Gastroesophageal sphincter (tissue), 4 donors: ENCODE data around the gene KCNMA1. TPM values are rescaled to one million over a fixed set of nuclear protein-coding genes. Genes with fewer than 3 reads are reported as not detected.
A peak's percentile ranks its signal among the peaks of the same experiment; 100 is the strongest.

Source experiments
- ATAC-seq: fragments of 150-250 bp; one replicate; pipeline ENCODE4 v1.9.1; 2016; ENCODE audit warnings: mild to moderate bottlenecking, moderate library complexity
- H3K27ac ChIP-seq, 4 donors: fragments of 200-600 bp; sonication (generic) in 3 of 4; 1 replicate in 3 of 4; 2 replicates in 1 of 4; pipeline ENCODE4 v1.5.1; 2016 to 2019
- H3K27me3 ChIP-seq: fragments of 200-600 bp; sonication (generic); one replicate; pipeline ENCODE4 v1.5.1; 2019
- H3K36me3 ChIP-seq, 2 donors: fragments of 200-600 bp; sonication (generic); one replicate each; pipeline ENCODE4 v1.5.1; 2019; ENCODE audit warnings: control low read depth in 1 of 2
- H3K4me1 ChIP-seq, 3 donors: fragments of 200-600 bp; sonication (generic); 1 replicate in 2 of 3; 2 replicates in 1 of 3; pipeline ENCODE4 v1.5.1; 2016 to 2019; ENCODE audit warnings: control low read depth in 2 of 3
- H3K4me3 ChIP-seq, 2 donors: fragments of 200-600 bp; sonication (generic); one replicate each; pipeline ENCODE4 v1.5.1; 2019; ENCODE audit warnings: mild to moderate bottlenecking in 1 of 2, moderate library complexity in 1 of 2
- H3K9me3 ChIP-seq, 3 donors: fragments of 200-600 bp; sonication (generic); one replicate each; pipeline ENCODE4 v1.5.1; 2017 to 2019; ENCODE audit warnings: control low read depth in 2 of 3
- EP300 ChIP-seq: sonication (generic); formaldehyde crosslinking; IDR thresholded peaks from one replicate; pipeline ENCODE4 v1.6.1; 2017; ENCODE audit warnings: antibody characterized with exemption, mild to moderate bottlenecking
- POLR2A ChIP-seq, 2 donors: fragments of 450-650 bp; IDR thresholded peaks; one replicate each; pipeline ENCODE4 v1.6.1; 2017; ENCODE audit warnings: antibody characterized with exemption in 2 of 2, mild to moderate bottlenecking in 2 of 2, moderate library complexity in 1 of 2
- POLR2AphosphoS5 ChIP-seq: sonication (generic); formaldehyde crosslinking; IDR thresholded peaks from one replicate; pipeline ENCODE4 v1.6.1; 2017; ENCODE audit warnings: antibody characterized with exemption
- WGBS, 2 donors: methylation state at CpG; one replicate each; pipeline ENCODE4 v1.1.5; 2018; ENCODE audit warnings: low coverage in 1 of 2; 5-methylcytosine and 5-hydroxymethylcytosine counted together
- total RNA-seq, 4 donors: library from RNA; depleted of rRNA; stranded (reverse); fragments of >200 nt; gene quantifications; one replicate each; pipeline ENCODE4 v1.1.0, GENCODE V29; 2016
- TF ChIP-seq, protein P1 (sequence below), 4 experiments: fragments of 200-600 bp in 2 of 4; fragments of 450-650 bp in 2 of 4; sonication (generic) in 1 of 4; IDR thresholded peaks; one replicate each; pipeline ENCODE4 v1.5.1; 2017 to 2019; ENCODE audit warnings: antibody characterized with exemption in 4 of 4, mild to moderate bottlenecking in 2 of 4, moderate library complexity in 2 of 4

KCNMA1 gene
- total RNA-seq, 4 donors from 2014 or later, result 168 to 389 (median 323) TPM

DNA sequence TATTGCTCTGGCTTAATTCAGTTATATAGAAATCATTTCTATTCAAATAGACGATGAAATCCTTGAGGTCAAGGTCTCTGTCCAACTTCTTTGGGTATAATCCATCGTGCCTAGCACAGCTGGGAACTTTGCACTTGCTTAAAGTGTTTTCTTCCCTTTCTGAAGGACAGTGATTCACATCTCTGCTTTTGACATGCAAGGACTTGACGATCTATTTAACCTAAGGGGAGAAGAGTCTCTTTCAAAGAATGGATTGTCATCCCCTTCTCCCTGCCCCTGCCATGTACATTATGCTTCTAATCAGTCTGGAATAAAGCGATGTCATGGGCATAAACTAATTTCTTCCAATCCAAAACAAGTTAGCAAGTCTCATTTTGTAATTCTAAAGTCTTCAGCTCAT is 488.6 kb downstream of the KCNMA1 start:
- Histone ChIP-seq H3K36me3 (no peaks in the 10 kb centered on the region), H3K4me3 (no peak overlapping the region), H3K27me3 (no peaks in the 10 kb centered on the region), H3K9me3 (no peaks in the 10 kb centered on the region), H3K4me1 (peaks cover 0 to 16% (median 0%) of the 10 kb centered on the region in 3 donors), H3K27ac (no peak overlapping the region)
- ATAC-seq, result no peak
- TF ChIP-seq POLR2A (IDR thresholded peaks at IDR 0.05) (no peak), EP300 (no peak), POLR2AphosphoS5 (no peak)
- TF ChIP-seq, protein P1, sequence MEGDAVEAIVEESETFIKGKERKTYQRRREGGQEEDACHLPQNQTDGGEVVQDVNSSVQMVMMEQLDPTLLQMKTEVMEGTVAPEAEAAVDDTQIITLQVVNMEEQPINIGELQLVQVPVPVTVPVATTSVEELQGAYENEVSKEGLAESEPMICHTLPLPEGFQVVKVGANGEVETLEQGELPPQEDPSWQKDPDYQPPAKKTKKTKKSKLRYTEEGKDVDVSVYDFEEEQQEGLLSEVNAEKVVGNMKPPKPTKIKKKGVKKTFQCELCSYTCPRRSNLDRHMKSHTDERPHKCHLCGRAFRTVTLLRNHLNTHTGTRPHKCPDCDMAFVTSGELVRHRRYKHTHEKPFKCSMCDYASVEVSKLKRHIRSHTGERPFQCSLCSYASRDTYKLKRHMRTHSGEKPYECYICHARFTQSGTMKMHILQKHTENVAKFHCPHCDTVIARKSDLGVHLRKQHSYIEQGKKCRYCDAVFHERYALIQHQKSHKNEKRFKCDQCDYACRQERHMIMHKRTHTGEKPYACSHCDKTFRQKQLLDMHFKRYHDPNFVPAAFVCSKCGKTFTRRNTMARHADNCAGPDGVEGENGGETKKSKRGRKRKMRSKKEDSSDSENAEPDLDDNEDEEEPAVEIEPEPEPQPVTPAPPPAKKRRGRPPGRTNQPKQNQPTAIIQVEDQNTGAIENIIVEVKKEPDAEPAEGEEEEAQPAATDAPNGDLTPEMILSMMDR (IDR thresholded peaks at IDR 0.05), result no peak
- 83 to 86% methylated on average over 4 of the region's 4 CpGs for WGBS, 2 donors

DNA sequence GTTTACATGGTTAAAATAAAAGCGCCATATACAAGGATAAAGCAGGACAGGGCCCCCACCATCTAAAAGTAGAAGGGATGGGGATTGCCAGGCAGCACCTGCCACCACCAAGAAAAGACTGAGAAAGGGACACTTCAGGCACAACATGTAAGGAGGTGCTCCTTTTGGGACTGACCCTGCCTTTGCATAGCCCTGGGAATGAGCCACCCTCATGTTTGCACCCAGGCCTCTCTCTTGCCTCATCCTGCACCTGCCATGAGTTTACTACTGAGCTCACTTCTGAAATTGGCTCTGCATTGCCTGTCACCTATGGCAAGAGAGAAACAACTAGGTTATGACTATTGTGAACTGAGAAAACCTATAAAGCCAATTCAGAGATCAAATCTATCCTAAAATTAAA is 489.7 kb downstream of the KCNMA1 start:
- Histone ChIP-seq H3K27me3 (no peaks in the 10 kb centered on the region), H3K36me3 (no peaks in the 10 kb centered on the region), H3K9me3 (no peaks in the 10 kb centered on the region), H3K4me3 (no peak overlapping the region), H3K4me1 (peaks cover 0 to 16% (median 0%) of the 10 kb centered on the region in 3 donors), H3K27ac (peak overlapping the region in 1 of 4 donors; percentile 41)
- TF ChIP-seq POLR2A (IDR thresholded peaks at IDR 0.05), result no peak
- TF ChIP-seq EP300, result no peak
- WGBS, 2 donors, result 100% methylated on average over 1 of the region's 1 CpG
- ATAC-seq, result no peak

DNA sequence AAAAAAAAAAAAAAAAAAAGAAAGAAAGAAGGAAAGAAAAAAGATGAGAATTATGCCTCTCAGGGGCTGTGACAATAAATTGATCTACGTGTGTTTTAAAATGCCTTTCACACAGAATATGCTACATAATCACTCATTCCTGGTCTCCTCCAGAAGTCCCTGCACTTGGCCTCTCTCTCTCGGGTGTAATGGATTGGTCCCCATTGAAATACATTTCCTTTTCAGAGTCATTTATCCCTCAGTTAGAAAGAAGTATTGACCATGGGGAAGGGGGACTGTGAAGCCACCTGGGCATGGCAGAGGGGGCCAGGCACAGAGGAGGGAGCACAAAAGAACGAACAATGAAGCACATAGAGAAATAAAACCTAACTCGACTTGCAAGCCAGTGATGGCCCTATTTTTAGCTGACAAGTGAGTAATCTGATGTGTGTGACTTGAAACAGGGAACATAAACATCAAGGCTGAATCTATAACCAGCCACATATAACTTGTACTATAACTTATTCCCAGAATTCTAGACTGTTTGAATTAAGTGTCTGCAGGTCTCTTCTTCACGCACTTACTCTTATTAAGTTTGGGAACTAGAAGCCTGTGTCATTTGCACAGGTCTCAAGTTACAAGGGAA is 490.8 kb downstream of the KCNMA1 start:
- WGBS, 2 donors, result 35 to 49% methylated on average over 3 to 5 of the region's 5 CpGs
- no peaks in the 10 kb centered on the region for H3K36me3 ChIP-seq
- no peaks in the 10 kb centered on the region for H3K27me3 ChIP-seq
- ATAC-seq, result no peak
- peaks cover 0 to 16% (median 0%) of the 10 kb centered on the region in 3 donors for H3K4me1 ChIP-seq
- no peaks in the 10 kb centered on the region for H3K9me3 ChIP-seq
- no peak for TF ChIP-seq POLR2AphosphoS5
- TF ChIP-seq POLR2A (IDR thresholded peaks at IDR 0.05), result no peak
- TF ChIP-seq EP300, result no peak
- TF ChIP-seq, protein P1 (IDR thresholded peaks at IDR 0.05), result no peak
- no peak overlapping the region for H3K4me3 ChIP-seq
- peak overlapping the region in 3 of 4 donors; percentile 29 to 41 (median 40) for H3K27ac ChIP-seq

DNA sequence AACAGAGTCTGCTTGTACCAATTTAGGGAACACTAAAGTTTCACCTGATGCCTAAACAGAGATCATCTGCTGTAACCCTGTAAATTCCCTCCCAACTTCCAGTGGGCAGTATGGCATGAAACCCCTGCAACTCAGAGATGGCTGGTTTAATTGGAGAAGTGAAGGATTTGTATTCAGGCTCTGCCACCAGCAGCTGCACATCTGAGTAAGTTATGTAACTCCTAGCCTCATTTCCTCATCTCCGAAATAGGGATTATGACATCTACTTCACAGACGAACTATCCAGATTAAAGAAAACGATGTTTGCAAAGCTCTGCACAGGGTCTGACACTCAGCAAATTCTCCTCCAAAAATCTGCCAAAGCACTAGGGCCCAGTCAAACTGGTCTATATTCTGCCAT is 493.0 kb downstream of the KCNMA1 start:
- Histone ChIP-seq H3K4me3 (no peak overlapping the region), H3K36me3 (no peaks in the 10 kb centered on the region), H3K27me3 (no peaks in the 10 kb centered on the region), H3K4me1 (peaks cover 0 to 21% (median 0%) of the 10 kb centered on the region in 3 donors), H3K27ac (no peak overlapping the region), H3K9me3 (no peaks in the 10 kb centered on the region)
- TF ChIP-seq POLR2AphosphoS5 (no peak), POLR2A (IDR thresholded peaks at IDR 0.05) (no peak), EP300 (no peak)
- TF ChIP-seq, protein P1 (IDR thresholded peaks at IDR 0.05), result no peak
- WGBS, 2 donors, result 55 to 80% methylated on average over 1 to 3 of the region's 3 CpGs
- ATAC-seq, result no peak

DNA sequence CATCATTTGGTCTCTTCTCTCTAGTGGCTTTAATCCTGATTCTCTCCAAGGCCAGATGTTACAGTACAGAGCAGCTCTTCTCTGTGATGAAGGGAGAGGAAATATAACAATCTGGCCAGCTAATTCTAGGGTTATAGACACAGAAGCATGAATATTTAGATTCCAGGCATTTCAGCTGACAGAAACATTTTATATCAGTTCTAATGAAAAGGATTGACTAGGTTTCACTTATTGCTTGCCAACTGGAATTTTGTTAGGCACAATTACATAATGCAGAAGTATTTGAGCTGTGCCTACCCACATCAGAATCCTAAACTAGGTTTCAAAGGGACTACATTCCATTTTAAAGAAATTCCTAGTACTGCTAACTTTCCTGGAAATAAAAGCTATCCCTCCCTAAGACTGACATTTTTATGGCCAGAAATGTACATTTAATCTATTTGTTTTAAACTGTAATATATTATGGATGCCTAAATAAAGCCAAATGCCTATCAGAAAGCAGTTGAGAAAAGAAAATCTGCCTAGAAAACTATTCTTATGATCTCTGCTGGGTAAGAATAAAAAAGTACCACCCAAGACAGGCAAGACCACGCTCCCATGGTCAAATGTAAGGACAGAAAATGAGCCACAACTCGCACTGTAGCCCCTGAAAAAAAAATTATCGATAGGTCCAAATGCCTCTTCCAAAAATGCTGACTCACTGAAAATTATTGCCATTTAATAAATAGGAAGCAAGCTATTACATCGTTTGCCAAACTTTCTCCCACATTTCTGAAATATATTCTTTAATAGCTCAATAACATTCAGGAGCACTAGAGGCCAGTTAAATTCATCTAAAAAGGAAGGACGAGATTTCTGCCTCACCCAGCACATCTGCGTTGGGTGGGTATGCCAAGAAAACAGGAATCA is 498.1 kb downstream of the KCNMA1 start:
- no peaks in the 10 kb centered on the region for H3K27me3 ChIP-seq
- no peak overlapping the region for H3K4me3 ChIP-seq
- TF ChIP-seq POLR2A (IDR thresholded peaks at IDR 0.05) (no peak), EP300 (no peak), POLR2AphosphoS5 (no peak)
- TF ChIP-seq, protein P1 (IDR thresholded peaks at IDR 0.05), result no peak
- peaks cover 3 to 36% (median 9%) of the 10 kb centered on the region in 3 donors for H3K4me1 ChIP-seq
- no peak for ATAC-seq
- no peaks in the 10 kb centered on the region for H3K9me3 ChIP-seq
- no peaks in the 10 kb centered on the region for H3K36me3 ChIP-seq
- 67 to 81% methylated on average over 6 of the region's 6 CpGs for WGBS, 2 donors
- H3K27ac ChIP-seq, result peak overlapping the region in 2 of 4 donors; percentile 10 to 24
